Activated CD4-positive, alpha-beta T cell treated with anti-CD3 and anti-CD28 coated beads, Interleukin-2, amount 10 ng/mL, durations not matched to agents 24 days and 14 days (primary cell): ENCODE measurements around the gene SH2D4B. TPM values are rescaled to one million over a fixed set of nuclear protein-coding genes. Genes with fewer than 3 reads are reported as not detected.

Source experiments
- DNase-seq: peaks from one replicate; pipeline ENCODE4 v3.0.0; 2022
- H3K27ac Mint-ChIP-seq: one replicate; pipeline ENCODE4 v1.8.0; 2022; ENCODE audit warnings: mild to moderate bottlenecking, mixed read lengths
- H3K27me3 Mint-ChIP-seq: one replicate; pipeline ENCODE4 v1.8.0; 2022; ENCODE audit warnings: mixed read lengths
- H3K36me3 Mint-ChIP-seq: one replicate; pipeline ENCODE4 v1.8.0; 2022; ENCODE audit warnings: low read depth, mild to moderate bottlenecking, mixed read lengths
- H3K4me1 Mint-ChIP-seq: one replicate; pipeline ENCODE4 v1.8.0; 2021; ENCODE audit warnings: mixed read lengths
- H3K4me3 Mint-ChIP-seq: one replicate; pipeline ENCODE4 v1.8.0; 2022; ENCODE audit warnings: mild to moderate bottlenecking, moderate library complexity, mixed read lengths
- H3K9me3 Mint-ChIP-seq: one replicate; pipeline ENCODE4 v1.8.0; 2021; ENCODE audit warnings: mixed read lengths
- intact Hi-C: fragments of 100-400 bp; cut with micrococcal nuclease; formaldehyde crosslinking; loops from one replicate; pipeline ENCODE4 v1.15.1; 2023
- total RNA-seq: library from RNA; stranded (reverse); gene quantifications from 2 replicates; pipeline ENCODE4 v1.2.3, GENCODE V29; 2022

SH2D4B gene
- total RNA-seq, 1 donor from 2014 or later, result 0.23 TPM

GRCh38 chr10:80648106-80648505 lies 110.4 kb downstream of the SH2D4B start:
- H3K27me3 Mint-ChIP-seq, result peaks cover 5% of the 10 kb centered on the region
- intact Hi-C loops, result no loop called here
- H3K9me3 Mint-ChIP-seq, result no peaks in the 10 kb centered on the region
- no peak for DNase-seq
- no peak overlapping the region for H3K27ac Mint-ChIP-seq
- H3K4me1 Mint-ChIP-seq, result no peaks in the 10 kb centered on the region
- no peak overlapping the region for H3K4me3 Mint-ChIP-seq
- no peaks in the 10 kb centered on the region for H3K36me3 Mint-ChIP-seq

- intact Hi-C loops, result loop anchor here (1.0 kb wide), 1 partner anchor 32 kb away; no protein-coding TSS in a partner anchor
- Mint-ChIP-seq H3K4me1 (no peaks in the 10 kb centered on the region), H3K36me3 (no peaks in the 10 kb centered on the region), H3K27ac (no peak overlapping the region), H3K9me3 (no peaks in the 10 kb centered on the region), H3K4me3 (no peak overlapping the region), H3K27me3 (peaks cover 5% of the 10 kb centered on the region)
- DNase-seq, result no peak
These were observed 111.5 kb downstream of the SH2D4B start for GRCh38 chr10:80649183-80649582.

GRCh38 chr10:80655898-80656297 lies 118.2 kb downstream of the SH2D4B start:
- intact Hi-C loops, result no loop called here
- no peak for DNase-seq
- Mint-ChIP-seq H3K27me3 (peaks cover 2% of the 10 kb centered on the region), H3K4me3 (no peak overlapping the region), H3K9me3 (no peaks in the 10 kb centered on the region), H3K36me3 (no peaks in the 10 kb centered on the region), H3K27ac (no peak overlapping the region), H3K4me1 (no peaks in the 10 kb centered on the region)

GRCh38 chr10:80658068-80658467 lies 120.4 kb downstream of the SH2D4B start:
- intact Hi-C loops, result no loop called here
- H3K4me1 Mint-ChIP-seq, result peaks cover 3% of the 10 kb centered on the region
- H3K36me3 Mint-ChIP-seq, result no peaks in the 10 kb centered on the region
- no peak for DNase-seq
- no peaks in the 10 kb centered on the region for H3K9me3 Mint-ChIP-seq
- H3K4me3 Mint-ChIP-seq, result no peak overlapping the region
- H3K27me3 Mint-ChIP-seq, result peaks cover 9% of the 10 kb centered on the region
- H3K27ac Mint-ChIP-seq, result no peak overlapping the region

GRCh38 chr10:80659289-80659688 lies 121.6 kb downstream of the SH2D4B start:
- H3K9me3 Mint-ChIP-seq, result no peaks in the 10 kb centered on the region
- H3K36me3 Mint-ChIP-seq, result no peaks in the 10 kb centered on the region
- H3K27ac Mint-ChIP-seq, result no peak overlapping the region
- peaks cover 11% of the 10 kb centered on the region for H3K27me3 Mint-ChIP-seq
- DNase-seq, result no peak
- intact Hi-C loops, result no loop called here
- H3K4me3 Mint-ChIP-seq, result no peak overlapping the region
- H3K4me1 Mint-ChIP-seq, result peaks cover 3% of the 10 kb centered on the region

- Mint-ChIP-seq H3K4me3 (no peak overlapping the region), H3K4me1 (peaks cover 3% of the 10 kb centered on the region), H3K36me3 (no peaks in the 10 kb centered on the region), H3K27me3 (peaks cover 12% of the 10 kb centered on the region), H3K27ac (no peak overlapping the region), H3K9me3 (no peaks in the 10 kb centered on the region)
- no peak for DNase-seq
- intact Hi-C loops, result loop anchor here (5.0 kb wide), 1 partner anchor 218 kb away; no protein-coding TSS in a partner anchor
These were observed 122.6 kb downstream of the SH2D4B start for GRCh38 chr10:80660266-80660665.

GRCh38 chr10:80660736-80661135 lies 123.0 kb downstream of the SH2D4B start:
- intact Hi-C loops, result loop anchor here (5.0 kb wide), 1 partner anchor 218 kb away; no protein-coding TSS in a partner anchor
- Mint-ChIP-seq H3K9me3 (no peaks in the 10 kb centered on the region), H3K27ac (no peak overlapping the region), H3K27me3 (peaks cover 12% of the 10 kb centered on the region), H3K4me1 (peaks cover 3% of the 10 kb centered on the region), H3K36me3 (no peaks in the 10 kb centered on the region), H3K4me3 (no peak overlapping the region)
- no peak for DNase-seq

GRCh38 chr10:80661526-80661925 lies 123.8 kb downstream of the SH2D4B start:
- intact Hi-C loops, result loop anchor here (5.0 kb wide), 1 partner anchor 219 kb away; no protein-coding TSS in a partner anchor
- H3K36me3 Mint-ChIP-seq, result no peaks in the 10 kb centered on the region
- H3K27ac Mint-ChIP-seq, result no peak overlapping the region

GRCh38 chr10:80662429-80663261 lies 124.9 kb downstream of the SH2D4B start:
- intact Hi-C loops, result loop anchor here (5.0 kb wide), 1 partner anchor 220 kb away; no protein-coding TSS in a partner anchor
- peaks cover 12% of the 10 kb centered on the region for H3K27me3 Mint-ChIP-seq

More at GRCh38 chr10:80661526-80661925, 123.8 kb downstream of the SH2D4B start:
- H3K4me1 Mint-ChIP-seq, result peaks cover 3% of the 10 kb centered on the region
- peaks cover 12% of the 10 kb centered on the region for H3K27me3 Mint-ChIP-seq
- H3K9me3 Mint-ChIP-seq, result no peaks in the 10 kb centered on the region
- H3K4me3 Mint-ChIP-seq, result no peak overlapping the region
- no peak for DNase-seq

GRCh38 chr10:80664071-80664680 lies 126.5 kb downstream of the SH2D4B start:
- Mint-ChIP-seq H3K27ac (no peak overlapping the region), H3K4me1 (peaks cover 3% of the 10 kb centered on the region), H3K4me3 (no peak overlapping the region), H3K36me3 (no peaks in the 10 kb centered on the region), H3K27me3 (peaks cover 12% of the 10 kb centered on the region), H3K9me3 (no peaks in the 10 kb centered on the region)
- intact Hi-C loops, result loop anchor here (5.0 kb wide), 1 partner anchor 222 kb away; no protein-coding TSS in a partner anchor
- peak; percentile 84 for DNase-seq

More at GRCh38 chr10:80662429-80663261, 124.9 kb downstream of the SH2D4B start:
- peak; percentile 89 for DNase-seq
- H3K27ac Mint-ChIP-seq, result no peak overlapping the region
- peaks cover 3% of the 10 kb centered on the region for H3K4me1 Mint-ChIP-seq
- peak overlapping the region; percentile 7 for H3K4me3 Mint-ChIP-seq
- no peaks in the 10 kb centered on the region for H3K9me3 Mint-ChIP-seq
- H3K36me3 Mint-ChIP-seq, result no peaks in the 10 kb centered on the region

- Mint-ChIP-seq H3K27me3 (peaks cover 4% of the 10 kb centered on the region), H3K27ac (no peak overlapping the region), H3K36me3 (no peaks in the 10 kb centered on the region), H3K9me3 (no peaks in the 10 kb centered on the region), H3K4me3 (no peak overlapping the region), H3K4me1 (no peaks in the 10 kb centered on the region)
- DNase-seq, result no peak
- intact Hi-C loops, result no loop called here
These were observed 131.8 kb downstream of the SH2D4B start for GRCh38 chr10:80669485-80669884.

- no peaks in the 10 kb centered on the region for H3K36me3 Mint-ChIP-seq
- H3K27me3 Mint-ChIP-seq, result peaks cover 5% of the 10 kb centered on the region
- no peaks in the 10 kb centered on the region for H3K4me1 Mint-ChIP-seq
- no peaks in the 10 kb centered on the region for H3K9me3 Mint-ChIP-seq
- H3K27ac Mint-ChIP-seq, result no peak overlapping the region
- no peak for DNase-seq
- H3K4me3 Mint-ChIP-seq, result no peak overlapping the region
- intact Hi-C loops, result no loop called here
These were observed 133.1 kb downstream of the SH2D4B start for GRCh38 chr10:80670774-80671173.

GRCh38 chr10:80671847-80672246 lies 134.1 kb downstream of the SH2D4B start:
- H3K4me3 Mint-ChIP-seq, result no peak overlapping the region
- no peaks in the 10 kb centered on the region for H3K4me1 Mint-ChIP-seq
- intact Hi-C loops, result no loop called here
- no peaks in the 10 kb centered on the region for H3K9me3 Mint-ChIP-seq
- H3K27ac Mint-ChIP-seq, result no peak overlapping the region
- no peak for DNase-seq
- H3K27me3 Mint-ChIP-seq, result peaks cover 7% of the 10 kb centered on the region
- H3K36me3 Mint-ChIP-seq, result no peaks in the 10 kb centered on the region

GRCh38 chr10:80672613-80673012 lies 134.9 kb downstream of the SH2D4B start:
- Mint-ChIP-seq H3K27me3 (peaks cover 7% of the 10 kb centered on the region), H3K27ac (no peak overlapping the region), H3K36me3 (no peaks in the 10 kb centered on the region), H3K4me1 (no peaks in the 10 kb centered on the region), H3K4me3 (no peak overlapping the region), H3K9me3 (no peaks in the 10 kb centered on the region)
- intact Hi-C loops, result no loop called here
- DNase-seq, result no peak
